T-helper 2 cell treated with Interferon-gamma antibody and Interleukin-4, amounts not matched to agents 5 μg/mL and 100 μg/mL, for 36 hours (primary cell): ENCODE results near the gene MSANTD3.
"Not testable (repeated sequence)": the region's sequence is repeated elsewhere in the genome, so short reads cannot be mapped to it uniquely, and the experiment has no call there.

Experiments used
- DNase-seq: peaks from one replicate; pipeline ENCODE4 v3.0.0; 2021; ENCODE audit warnings: low spot score
- H3K27ac Mint-ChIP-seq: one replicate; pipeline ENCODE4 v1.8.0; 2021; ENCODE audit warnings: mild to moderate bottlenecking, mixed read lengths
- H3K27me3 Mint-ChIP-seq: one replicate; pipeline ENCODE4 v1.8.0; 2021; ENCODE audit warnings: low read depth, mixed read lengths
- H3K36me3 Mint-ChIP-seq: one replicate; pipeline ENCODE4 v1.8.0; 2021; ENCODE audit warnings: low read depth, mixed read lengths
- H3K4me1 Mint-ChIP-seq: one replicate; pipeline ENCODE4 v1.8.0; 2021; ENCODE audit warnings: low read depth, mixed read lengths
- H3K4me3 Mint-ChIP-seq: one replicate; pipeline ENCODE4 v1.8.0; 2022; ENCODE audit warnings: mild to moderate bottlenecking, moderate library complexity, mixed read lengths
- H3K9me3 Mint-ChIP-seq: one replicate; pipeline ENCODE4 v1.8.0; 2021; ENCODE audit warnings: mixed read lengths

Gene MSANTD3

GRCh38 chr9:100440487-100440886 is 13.5 kb downstream of the MSANTD3 start:
- not testable (repeated sequence) for DNase-seq, H3K27me3 Mint-ChIP-seq, H3K9me3 Mint-ChIP-seq, H3K4me1 Mint-ChIP-seq, H3K36me3 Mint-ChIP-seq, H3K4me3 Mint-ChIP-seq, H3K27ac Mint-ChIP-seq

GRCh38 chr9:100441911-100442361 is 15.0 kb downstream of the MSANTD3 start:
- Mint-ChIP-seq H3K27ac (no peak overlapping the region), H3K4me3 (no peak overlapping the region), H3K27me3 (no peaks in the 10 kb centered on the region), H3K36me3 (peaks cover 15% of the 10 kb centered on the region), H3K4me1 (no peaks in the 10 kb centered on the region), H3K9me3 (no peaks in the 10 kb centered on the region)
- no peak for DNase-seq

GRCh38 chr9:100443781-100444768 is 17.1 kb downstream of the MSANTD3 start:
- peaks cover 18% of the 10 kb centered on the region for H3K36me3 Mint-ChIP-seq
- H3K9me3 Mint-ChIP-seq = no peaks in the 10 kb centered on the region
- H3K27me3 Mint-ChIP-seq = no peaks in the 10 kb centered on the region
- H3K27ac Mint-ChIP-seq = no peak overlapping the region
- no peak overlapping the region for H3K4me3 Mint-ChIP-seq
- H3K4me1 Mint-ChIP-seq = peaks cover under 1% of the 10 kb centered on the region
- no peak for DNase-seq

GRCh38 chr9:100445161-100445902 is 18.4 kb downstream of the MSANTD3 start:
- Mint-ChIP-seq H3K4me3 (no peak overlapping the region), H3K36me3 (peaks cover 21% of the 10 kb centered on the region), H3K9me3 (no peaks in the 10 kb centered on the region)

GRCh38 chr9:100445903-100446549 is 19.1 kb downstream of the MSANTD3 start:
- Mint-ChIP-seq H3K4me3 (no peak overlapping the region), H3K4me1 (peaks cover 9% of the 10 kb centered on the region), H3K27ac (no peak overlapping the region), H3K27me3 (no peaks in the 10 kb centered on the region), H3K36me3 (peaks cover 24% of the 10 kb centered on the region), H3K9me3 (no peaks in the 10 kb centered on the region)
- no peak for DNase-seq

More at GRCh38 chr9:100445161-100445902, 18.4 kb downstream of the MSANTD3 start:
- DNase-seq = no peak
- Mint-ChIP-seq H3K27ac (no peak overlapping the region), H3K4me1 (peaks cover 9% of the 10 kb centered on the region), H3K27me3 (no peaks in the 10 kb centered on the region)

- Mint-ChIP-seq H3K4me3 (no peak overlapping the region), H3K4me1 (peaks cover 9% of the 10 kb centered on the region), H3K27ac (no peak overlapping the region), H3K36me3 (peaks cover 31% of the 10 kb centered on the region), H3K27me3 (no peaks in the 10 kb centered on the region), H3K9me3 (no peaks in the 10 kb centered on the region)
- no peak for DNase-seq
Observed at GRCh38 chr9:100447041-100447440, 20.1 kb downstream of the MSANTD3 start.

GRCh38 chr9:100448266-100448665 is 21.3 kb downstream of the MSANTD3 start:
- DNase-seq = no peak
- Mint-ChIP-seq H3K36me3 (peaks cover 33% of the 10 kb centered on the region), H3K27ac (no peak overlapping the region)

GRCh38 chr9:100449420-100449819 is 22.5 kb downstream of the MSANTD3 start:
- peak; percentile 18 for DNase-seq
- peaks cover 31% of the 10 kb centered on the region for H3K36me3 Mint-ChIP-seq
- H3K27ac Mint-ChIP-seq = peak overlapping the region; percentile 33
- H3K9me3 Mint-ChIP-seq = no peaks in the 10 kb centered on the region
- H3K4me3 Mint-ChIP-seq = no peak overlapping the region
- peaks cover 9% of the 10 kb centered on the region for H3K4me1 Mint-ChIP-seq
- H3K27me3 Mint-ChIP-seq = no peaks in the 10 kb centered on the region

More at GRCh38 chr9:100448266-100448665, 21.3 kb downstream of the MSANTD3 start:
- no peaks in the 10 kb centered on the region for H3K27me3 Mint-ChIP-seq
- H3K9me3 Mint-ChIP-seq = no peaks in the 10 kb centered on the region
- H3K4me1 Mint-ChIP-seq = peaks cover 9% of the 10 kb centered on the region
- H3K4me3 Mint-ChIP-seq = no peak overlapping the region

- peaks cover 9% of the 10 kb centered on the region for H3K4me1 Mint-ChIP-seq
- no peak overlapping the region for H3K4me3 Mint-ChIP-seq
- no peak for DNase-seq
- H3K9me3 Mint-ChIP-seq = no peaks in the 10 kb centered on the region
- H3K27ac Mint-ChIP-seq = no peak overlapping the region
- H3K27me3 Mint-ChIP-seq = no peaks in the 10 kb centered on the region
- peaks cover 16% of the 10 kb centered on the region for H3K36me3 Mint-ChIP-seq
Observed at GRCh38 chr9:100452894-100453293, 26.0 kb downstream of the MSANTD3 start.

- no peaks in the 10 kb centered on the region for H3K9me3 Mint-ChIP-seq
- no peak overlapping the region for H3K27ac Mint-ChIP-seq
Observed at GRCh38 chr9:100455470-100455869, 28.5 kb downstream of the MSANTD3 start.

GRCh38 chr9:100457517-100457916 is 30.6 kb downstream of the MSANTD3 start:
- H3K27me3 Mint-ChIP-seq = peaks cover 12% of the 10 kb centered on the region
- no peak for DNase-seq
- H3K4me3 Mint-ChIP-seq = no peak overlapping the region
- H3K9me3 Mint-ChIP-seq = no peaks in the 10 kb centered on the region
- no peak overlapping the region for H3K27ac Mint-ChIP-seq
- H3K4me1 Mint-ChIP-seq = no peaks in the 10 kb centered on the region
- peaks cover 2% of the 10 kb centered on the region for H3K36me3 Mint-ChIP-seq

More at GRCh38 chr9:100455470-100455869, 28.5 kb downstream of the MSANTD3 start:
- Mint-ChIP-seq H3K36me3 (peaks cover 10% of the 10 kb centered on the region), H3K4me3 (no peak overlapping the region), H3K4me1 (no peaks in the 10 kb centered on the region), H3K27me3 (peaks cover 8% of the 10 kb centered on the region)
- no peak for DNase-seq

- H3K9me3 Mint-ChIP-seq = no peaks in the 10 kb centered on the region
- H3K27ac Mint-ChIP-seq = no peak overlapping the region
- H3K4me3 Mint-ChIP-seq = no peak overlapping the region
- no peaks in the 10 kb centered on the region for H3K4me1 Mint-ChIP-seq
- peaks cover 22% of the 10 kb centered on the region for H3K27me3 Mint-ChIP-seq
- H3K36me3 Mint-ChIP-seq = no peaks in the 10 kb centered on the region
- no peak for DNase-seq
Observed at GRCh38 chr9:100459963-100460362, 33.0 kb downstream of the MSANTD3 start.

GRCh38 chr9:100465274-100465673 is 38.3 kb downstream of the MSANTD3 start:
- no peak overlapping the region for H3K4me3 Mint-ChIP-seq
- H3K9me3 Mint-ChIP-seq = no peaks in the 10 kb centered on the region
- no peak for DNase-seq
- H3K27me3 Mint-ChIP-seq = peaks cover 29% of the 10 kb centered on the region
- no peaks in the 10 kb centered on the region for H3K4me1 Mint-ChIP-seq
- H3K27ac Mint-ChIP-seq = no peak overlapping the region
- no peaks in the 10 kb centered on the region for H3K36me3 Mint-ChIP-seq
